ENCODE measurements around the gene KRTAP19-4.
"Not testable (repeated sequence)": the region's sequence is repeated elsewhere in the genome, so short reads cannot be mapped to it uniquely, and the experiment has no call there.

The KRTAP19-4 gene, protein sequence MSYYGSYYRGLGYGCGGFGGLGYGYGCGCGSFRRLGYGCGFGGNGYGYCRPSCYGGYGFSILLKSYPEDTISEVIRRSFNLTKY

DNA sequence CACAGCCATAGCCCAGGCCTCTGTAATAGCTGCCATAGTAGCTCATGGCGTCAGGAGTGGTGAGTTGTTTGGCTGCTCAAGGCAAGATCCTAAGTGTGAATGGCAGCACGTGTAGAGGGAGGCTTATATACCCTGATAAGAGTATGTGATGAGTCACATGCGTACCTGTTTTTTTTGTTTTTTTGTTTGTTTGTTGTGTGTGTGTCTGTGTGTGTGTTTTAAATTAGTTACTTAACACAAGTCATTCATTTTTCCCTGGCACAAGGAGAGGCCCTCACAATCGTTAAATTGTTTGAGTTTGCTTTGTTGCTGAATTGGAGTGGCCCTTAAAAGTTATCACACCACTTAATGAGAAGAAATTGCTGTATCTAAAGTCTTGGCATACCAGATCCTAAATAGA lies at the start of gene KRTAP19-4:
Gene KRTAP19-4 (minus strand): TSS at position 101 of the 400 bp plus-strand sequence. CDS start 55 bp downstream, at position 46.
- no peak for DNase-seq

DNA sequence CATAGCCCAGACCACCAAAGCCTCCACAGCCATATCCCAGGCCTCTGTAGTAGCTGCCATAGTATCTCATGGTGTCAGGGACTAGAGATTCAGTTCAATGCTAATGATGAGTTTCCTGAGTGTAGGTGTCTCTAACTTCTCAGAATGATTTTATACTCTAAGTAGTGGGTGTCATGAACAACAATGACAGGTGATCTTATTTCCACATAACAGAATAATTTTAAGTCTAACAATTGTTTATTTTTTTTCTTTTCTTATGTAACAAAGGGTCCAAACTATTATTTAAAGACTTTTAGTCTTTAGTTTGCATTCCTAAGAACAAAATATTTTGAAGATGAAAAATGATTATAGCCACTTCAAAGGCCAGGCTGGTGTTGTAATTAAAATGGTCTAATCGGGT lies 44.8 kb upstream of the KRTAP19-4 start, which contains the start of gene KRTAP19-6:
Gene KRTAP19-6 (minus strand): TSS at position 101 of the 400 bp plus-strand sequence. CDS start 31 bp downstream, at position 70.
- DNase-seq, result no peak

DNA sequence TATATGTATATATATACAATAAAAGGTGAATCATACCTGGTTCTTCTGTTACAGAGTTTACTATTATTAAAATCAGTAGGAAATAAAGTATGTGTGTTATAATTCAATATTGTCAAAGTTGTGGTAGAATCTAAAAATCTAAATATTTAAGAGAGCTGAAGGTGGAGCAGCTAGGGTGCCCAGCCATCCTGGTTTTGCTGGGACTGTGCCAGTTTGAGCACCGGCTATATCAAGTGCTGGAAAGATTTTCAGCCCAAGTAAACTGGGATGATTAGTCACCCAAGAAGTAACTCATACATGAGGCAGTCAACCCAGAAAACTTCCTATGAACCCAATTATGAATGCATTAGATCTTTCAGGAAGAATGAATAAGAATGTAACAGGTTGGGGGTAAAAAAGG lies 21.9 kb upstream of the KRTAP19-4 start:
- DNase-seq, result no peak

DNA sequence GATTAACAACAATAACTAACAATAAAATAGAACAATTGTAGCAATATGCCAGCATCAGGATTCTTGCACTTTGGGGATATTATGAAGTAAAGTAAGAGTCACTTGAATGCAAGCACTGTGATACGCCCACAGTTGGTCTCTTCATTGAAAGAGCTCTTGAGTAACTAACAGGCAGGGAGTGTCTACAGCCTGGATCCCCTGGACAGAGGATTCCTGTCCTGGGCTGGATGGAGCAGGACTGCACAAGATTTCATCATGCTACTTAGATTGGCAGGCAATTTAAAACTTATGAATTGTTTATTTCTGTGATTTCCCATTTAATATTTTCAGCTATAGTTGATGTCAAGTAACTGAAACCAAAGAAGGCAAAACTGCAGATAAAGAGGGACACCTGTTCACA lies 18.7 kb upstream of the KRTAP19-4 start:
- no peak for DNase-seq

DNA sequence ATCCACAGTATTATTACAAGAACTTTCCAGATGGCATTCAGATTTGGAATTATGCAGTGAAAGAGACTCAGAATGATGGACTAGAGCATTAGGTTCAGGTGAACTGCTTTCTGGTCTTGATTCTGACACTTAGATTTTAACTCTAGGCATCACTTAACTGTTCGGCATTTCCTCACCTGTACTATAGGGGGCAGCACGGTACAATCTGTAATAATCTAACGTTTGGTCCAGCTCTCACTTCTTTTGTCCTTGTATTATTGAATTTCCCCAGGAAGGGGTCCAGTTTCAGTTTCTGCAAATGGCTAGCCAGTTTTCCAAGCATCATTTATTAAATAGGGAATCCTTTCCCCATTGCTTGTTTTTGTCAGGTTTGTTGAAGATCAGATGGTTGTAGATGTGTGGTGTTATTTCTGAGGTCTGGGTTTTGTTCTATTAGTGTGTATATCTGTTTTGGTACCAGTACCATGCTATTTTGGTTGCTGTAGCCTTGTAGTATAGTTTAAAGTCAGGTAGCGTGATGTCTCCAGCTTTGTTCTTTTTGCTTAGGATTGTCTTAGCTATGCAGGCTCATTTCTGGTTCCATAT lies 8.7 kb upstream of the KRTAP19-4 start:
- not testable (repeated sequence) for DNase-seq

DNA sequence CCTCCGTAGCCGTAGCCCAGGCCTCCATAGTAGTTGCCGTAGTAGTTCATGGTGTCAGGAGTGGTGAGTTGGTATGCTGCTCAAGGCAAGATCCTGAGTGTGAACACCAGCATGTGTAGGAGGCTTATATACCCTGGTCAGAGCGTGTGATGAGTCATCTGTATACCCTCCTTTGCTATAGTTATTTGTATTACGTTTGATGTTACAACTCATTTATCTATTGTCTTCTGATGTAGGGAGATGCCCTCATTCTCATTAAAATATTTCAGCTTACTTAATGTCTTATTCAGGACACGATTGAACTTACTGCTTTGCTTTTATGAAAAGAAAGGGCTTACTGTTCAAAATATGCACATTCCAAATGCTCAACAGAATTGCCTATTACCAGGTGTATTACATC lies 5.1 kb upstream of the KRTAP19-4 start, which contains the start of gene KRTAP19-5:
Gene KRTAP19-5 (minus strand): TSS at position 101 of the 400 bp plus-strand sequence. CDS start 51 bp downstream, at position 50.
- no peak for DNase-seq

DNA sequence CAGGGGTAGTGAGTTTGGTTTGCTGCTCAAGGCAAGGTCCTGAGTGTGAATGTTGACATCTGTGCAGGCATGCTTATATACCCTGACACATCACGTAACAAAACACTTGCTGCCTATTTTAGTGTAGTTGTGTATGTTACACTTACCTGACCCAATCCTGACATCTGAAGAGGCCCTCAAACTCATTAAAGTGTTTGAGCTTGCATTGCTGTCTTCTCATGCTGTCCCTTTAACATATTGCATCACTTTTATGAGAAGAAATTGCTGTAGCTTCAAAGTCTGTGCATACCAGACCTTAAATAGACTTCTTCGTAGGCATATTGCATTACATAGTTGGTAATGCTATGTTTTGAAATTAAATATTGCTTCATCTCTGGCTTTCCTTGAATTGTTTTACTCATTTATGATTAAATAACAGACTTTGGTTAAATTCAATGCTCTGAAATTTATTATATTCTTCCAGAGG lies 5.0 kb downstream of the KRTAP19-4 start, which contains the start of gene KRTAP19-3:
Gene KRTAP19-3 (minus strand): TSS at position 51 of the 466 bp plus-strand sequence. CDS start 56 bp downstream, outside the sequence.
- no peak for DNase-seq

DNA sequence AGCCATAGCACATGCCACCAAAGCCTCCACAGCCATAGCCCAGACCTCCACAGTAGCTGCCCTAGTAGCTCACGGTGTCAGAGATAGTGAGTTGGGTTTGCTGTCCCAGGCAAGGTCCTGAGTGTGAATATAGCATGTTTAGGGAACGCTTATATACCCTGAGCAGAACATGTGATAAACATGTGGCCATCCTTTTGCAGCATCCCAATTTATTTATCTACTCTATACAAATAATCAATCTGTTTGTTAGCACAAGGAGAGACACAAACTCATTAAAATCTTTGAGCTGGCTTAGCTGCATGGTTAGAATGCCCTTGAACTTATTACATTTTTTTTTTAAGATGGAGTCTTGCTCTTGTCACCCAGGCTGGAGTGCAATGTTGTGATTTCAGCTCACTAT lies 9.6 kb downstream of the KRTAP19-4 start, which contains the start of gene KRTAP19-2:
Gene KRTAP19-2 (minus strand): TSS at position 101 of the 400 bp plus-strand sequence. CDS start 88 bp downstream, at position 13.
- no peak for DNase-seq

DNA sequence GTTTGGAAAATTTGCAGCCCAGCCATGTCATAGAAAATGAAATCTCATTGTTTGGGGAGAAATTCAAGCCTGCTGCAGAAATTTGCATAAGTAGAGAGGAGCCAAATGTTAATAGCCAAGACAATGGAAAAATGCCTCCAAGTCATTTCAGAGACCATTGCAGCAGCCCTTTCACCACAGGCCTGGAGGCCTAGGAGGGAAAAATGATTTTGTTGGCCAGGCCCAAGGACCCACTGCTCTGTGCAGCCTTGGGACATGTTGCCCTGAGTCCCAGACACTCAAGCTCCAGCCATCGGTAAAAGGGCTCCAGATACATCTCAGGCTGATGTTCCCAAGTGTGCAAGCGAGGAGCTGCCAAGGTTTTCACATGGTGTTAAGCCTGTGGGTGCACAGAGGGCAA lies 10.8 kb downstream of the KRTAP19-4 start:
- DNase-seq, result no peak

DNA sequence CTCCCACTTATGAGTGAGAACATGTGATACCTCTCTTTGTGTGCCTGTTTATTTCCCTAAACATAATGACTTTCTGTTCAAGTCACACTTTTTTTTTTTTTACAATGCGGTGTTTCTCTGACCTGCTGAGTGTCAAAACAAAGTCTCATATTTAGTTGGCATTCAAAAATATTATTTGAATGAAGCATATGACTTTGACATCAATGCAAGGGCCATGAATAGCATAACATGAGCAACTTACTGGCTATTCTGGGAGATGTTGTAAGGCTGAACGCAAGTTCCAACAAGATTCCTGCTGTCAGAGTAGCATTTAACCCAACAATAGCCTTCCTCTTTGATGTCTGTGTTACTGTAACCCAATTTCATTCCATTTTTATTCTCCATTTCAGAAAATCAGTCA lies 14.8 kb downstream of the KRTAP19-4 start:
- no peak for DNase-seq

DNA sequence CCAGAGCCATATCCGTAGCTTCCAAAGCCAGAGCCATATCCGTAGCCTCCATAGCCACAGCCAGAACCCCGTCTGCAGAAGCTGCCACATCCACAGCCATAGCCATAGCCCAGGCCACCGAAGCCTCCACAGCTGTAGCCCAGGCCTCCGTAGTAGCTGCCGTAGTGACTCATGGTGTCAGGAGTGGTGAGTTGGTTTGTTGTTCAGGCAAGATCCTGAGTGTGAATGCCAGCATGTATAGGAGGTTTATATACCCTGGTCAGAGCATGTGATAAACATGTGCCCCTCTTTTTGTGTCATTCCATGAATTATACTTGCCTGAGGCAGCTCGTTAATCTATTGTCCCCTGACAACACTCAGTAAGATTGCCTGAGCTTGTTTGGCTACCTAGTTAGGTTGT lies 16.8 kb downstream of the KRTAP19-4 start, which contains the start of gene KRTAP19-1:
Gene KRTAP19-1 (minus strand): TSS at position 223 of the 400 bp plus-strand sequence. CDS start 50 bp downstream, at position 173.
- DNase-seq, result no peak

DNA sequence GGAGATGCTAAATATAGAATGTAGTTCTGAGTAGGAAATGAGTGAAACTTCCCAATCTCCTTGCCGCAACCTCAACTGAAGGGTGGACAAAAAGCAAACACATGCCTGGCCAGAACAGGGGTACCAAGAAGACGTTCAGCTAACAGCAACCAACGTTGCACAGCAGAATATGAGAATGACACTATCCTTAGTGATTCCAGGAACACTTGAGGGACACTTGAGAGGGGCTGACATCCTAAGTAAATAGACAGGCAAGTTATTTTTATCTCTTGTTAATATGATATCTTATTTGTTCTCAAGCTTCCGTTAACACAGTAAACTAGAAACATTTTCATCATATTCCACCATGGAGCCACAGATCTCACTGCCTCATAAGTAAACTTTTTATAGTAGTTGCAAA lies 17.7 kb downstream of the KRTAP19-4 start:
- no peak for DNase-seq

DNA sequence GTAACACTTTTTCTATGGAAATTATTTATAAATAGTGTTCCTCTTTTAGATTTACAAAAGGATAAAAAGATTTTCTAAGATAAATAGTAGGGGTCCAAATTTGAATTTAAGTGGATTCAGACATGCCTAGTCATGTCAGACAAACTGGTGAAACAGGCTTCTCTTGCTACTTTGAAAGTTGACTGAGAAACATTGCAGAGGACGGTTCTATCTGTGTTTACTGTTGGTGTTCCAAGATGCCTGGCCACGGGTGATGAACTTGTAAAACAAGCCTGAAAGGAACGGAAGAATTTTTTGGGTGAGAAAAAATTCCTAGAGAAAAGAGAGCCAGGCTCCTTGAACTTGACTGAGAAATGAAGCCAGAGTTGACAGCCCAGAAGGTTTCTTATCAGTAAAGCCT lies 19.0 kb downstream of the KRTAP19-4 start:
- DNase-seq, result no peak

DNA sequence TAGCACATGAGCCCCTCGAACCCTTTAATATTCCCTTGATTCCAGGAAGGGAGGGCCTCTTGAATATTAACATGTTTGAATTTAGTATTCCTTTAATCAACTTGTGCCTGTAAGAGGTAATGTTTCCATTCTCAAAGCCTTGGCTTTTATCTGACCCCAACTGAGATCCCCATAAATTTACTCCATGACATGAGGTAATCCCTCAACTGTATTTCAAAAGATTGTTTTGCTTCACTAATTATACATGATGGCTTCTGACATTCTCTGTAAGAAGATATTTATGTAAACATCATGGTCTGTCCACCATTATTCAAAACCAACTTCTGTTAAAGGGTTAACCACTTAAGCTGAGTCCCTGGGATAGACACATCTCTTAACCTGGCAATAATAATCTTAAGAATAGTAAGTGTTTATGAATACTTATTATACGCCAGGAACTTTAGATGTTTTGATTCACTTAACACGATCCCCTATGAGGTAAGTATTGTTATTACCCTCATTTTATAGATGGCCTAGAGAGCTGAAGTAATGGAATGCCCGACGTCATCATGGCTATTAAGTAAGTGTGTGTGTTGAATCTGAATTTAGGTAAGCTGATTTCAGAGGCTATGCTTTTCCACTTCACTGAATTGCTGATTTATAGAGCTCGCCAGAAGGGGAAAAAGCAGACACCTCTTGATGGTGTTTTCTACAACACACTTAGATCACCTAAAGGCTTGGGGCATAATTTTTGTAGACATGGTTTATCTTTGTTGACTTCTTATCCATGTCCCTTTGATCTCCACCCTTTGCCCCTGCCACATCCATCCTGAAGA lies 27.9 kb downstream of the KRTAP19-4 start:
- DNase-seq, result no peak

DNA sequence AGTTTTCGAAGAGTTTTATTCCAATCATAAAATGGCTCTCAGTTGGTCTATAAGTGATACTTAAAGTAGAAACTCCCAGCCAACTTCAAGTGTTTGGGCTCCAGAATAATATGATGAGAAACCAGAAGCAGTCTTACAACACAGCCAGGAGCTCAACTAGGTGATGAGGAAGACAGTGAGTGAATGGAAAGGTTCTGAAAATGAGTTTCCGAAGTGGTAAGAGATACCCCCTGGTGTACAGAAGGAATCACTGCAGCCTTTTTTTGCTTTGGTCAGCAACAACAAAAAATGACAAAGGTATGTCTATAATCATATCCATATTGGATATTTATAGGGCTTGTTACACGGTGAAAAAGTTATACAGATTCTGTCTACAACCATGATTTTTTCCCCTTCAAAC lies 33.3 kb downstream of the KRTAP19-4 start:
- no peak for DNase-seq

DNA sequence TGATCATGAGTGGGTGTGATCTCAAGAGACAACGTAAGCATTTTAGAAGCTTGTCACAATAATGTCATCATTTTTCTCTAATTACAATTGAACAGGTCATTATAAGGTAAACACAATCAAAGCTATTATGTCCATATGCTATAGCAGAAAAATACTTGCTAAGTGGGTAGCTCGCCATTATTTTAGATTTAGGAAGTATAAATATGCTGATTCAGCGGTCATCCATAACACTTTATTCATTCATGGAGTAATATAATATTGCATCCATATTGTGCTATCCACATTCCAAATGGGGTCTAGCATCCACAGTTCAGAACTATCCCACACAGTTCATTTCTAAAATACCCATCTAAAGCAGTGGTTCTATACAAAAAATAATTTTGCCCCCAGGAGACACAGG lies 48.5 kb downstream of the KRTAP19-4 start:
- no peak for DNase-seq

DNA sequence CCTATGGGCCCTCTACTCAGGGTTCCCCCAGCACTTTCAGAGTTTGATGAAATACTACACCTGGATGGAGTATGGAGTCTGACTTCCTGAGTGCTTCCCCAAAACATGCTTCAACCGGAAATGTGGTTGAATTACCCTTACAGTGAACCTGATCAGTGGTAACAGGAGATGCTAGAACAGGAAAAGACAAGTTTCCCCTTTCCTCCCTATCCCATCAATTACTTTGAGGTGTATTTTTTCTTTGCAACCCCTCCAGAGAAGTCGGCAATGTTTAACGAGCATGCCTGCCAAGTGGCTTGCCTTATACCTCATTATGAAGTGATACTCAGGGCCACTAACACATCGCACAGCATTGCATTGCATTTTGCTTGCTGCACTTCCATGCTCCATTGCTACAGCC lies 49.9 kb downstream of the KRTAP19-4 start:
- no peak for DNase-seq
